Tibial nerve (tissue), 3 donors: ENCODE results near the gene ZMYND12.

Experiments used
- POLR2A ChIP-seq, 2 donors: fragments of 450-650 bp; IDR thresholded peaks; one replicate each; pipeline ENCODE4 v1.6.1; 2017; ENCODE audit warnings: antibody characterized with exemption in 2 of 2, mild to moderate bottlenecking in 2 of 2, moderate library complexity in 2 of 2
- TF ChIP-seq, protein P1 (sequence below), 5 experiments: fragments of 200-600 bp in 3 of 5; fragments of 450-650 bp in 2 of 5; sonication (generic) in 3 of 5; IDR thresholded peaks; one replicate each; pipeline ENCODE4 v1.5.1; 2016 to 2019; ENCODE audit warnings: antibody characterized with exemption in 5 of 5, mild to moderate bottlenecking in 3 of 5, moderate library complexity in 2 of 5

DNA sequence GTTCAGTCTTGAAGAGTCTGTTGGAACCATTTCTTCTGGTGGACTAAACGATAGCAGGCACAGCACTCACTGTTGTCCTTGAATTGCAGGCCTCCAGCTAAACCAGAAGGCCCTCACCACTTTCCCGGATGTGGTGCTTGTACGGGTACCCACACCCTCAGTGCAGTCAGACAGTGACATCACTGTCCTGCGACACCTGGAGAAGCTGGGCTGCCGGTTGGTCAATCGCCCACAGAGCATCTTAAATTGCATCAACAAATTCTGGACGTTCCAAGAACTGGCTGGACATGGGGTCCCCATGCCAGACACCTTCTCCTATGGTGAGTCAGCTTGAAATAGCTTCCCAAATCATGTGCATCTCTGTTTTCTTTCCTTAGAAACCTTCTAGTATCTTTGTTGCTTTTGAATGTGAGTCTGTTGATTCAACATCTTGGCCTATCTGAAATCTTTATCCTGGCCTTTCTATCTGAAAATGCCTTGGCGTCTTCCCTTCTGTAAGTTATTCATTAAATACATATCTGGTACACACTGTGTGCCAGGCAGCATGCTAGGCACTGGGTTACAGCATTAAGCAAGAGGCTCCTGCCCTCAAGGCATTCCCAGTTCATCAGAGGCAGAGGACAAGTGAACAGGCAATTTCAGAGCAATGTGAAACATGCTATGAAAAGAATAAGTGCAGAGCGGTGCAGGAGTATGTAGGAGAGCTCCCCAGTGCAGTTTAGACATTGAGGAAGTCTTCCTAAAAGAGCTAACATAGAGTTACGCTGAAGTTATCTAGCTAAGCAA is 56.3 kb downstream of the ZMYND12 start:
- TF ChIP-seq, protein P1, sequence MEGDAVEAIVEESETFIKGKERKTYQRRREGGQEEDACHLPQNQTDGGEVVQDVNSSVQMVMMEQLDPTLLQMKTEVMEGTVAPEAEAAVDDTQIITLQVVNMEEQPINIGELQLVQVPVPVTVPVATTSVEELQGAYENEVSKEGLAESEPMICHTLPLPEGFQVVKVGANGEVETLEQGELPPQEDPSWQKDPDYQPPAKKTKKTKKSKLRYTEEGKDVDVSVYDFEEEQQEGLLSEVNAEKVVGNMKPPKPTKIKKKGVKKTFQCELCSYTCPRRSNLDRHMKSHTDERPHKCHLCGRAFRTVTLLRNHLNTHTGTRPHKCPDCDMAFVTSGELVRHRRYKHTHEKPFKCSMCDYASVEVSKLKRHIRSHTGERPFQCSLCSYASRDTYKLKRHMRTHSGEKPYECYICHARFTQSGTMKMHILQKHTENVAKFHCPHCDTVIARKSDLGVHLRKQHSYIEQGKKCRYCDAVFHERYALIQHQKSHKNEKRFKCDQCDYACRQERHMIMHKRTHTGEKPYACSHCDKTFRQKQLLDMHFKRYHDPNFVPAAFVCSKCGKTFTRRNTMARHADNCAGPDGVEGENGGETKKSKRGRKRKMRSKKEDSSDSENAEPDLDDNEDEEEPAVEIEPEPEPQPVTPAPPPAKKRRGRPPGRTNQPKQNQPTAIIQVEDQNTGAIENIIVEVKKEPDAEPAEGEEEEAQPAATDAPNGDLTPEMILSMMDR (IDR thresholded peaks at IDR 0.05) = no peak
- no peak for TF ChIP-seq POLR2A (IDR thresholded peaks at IDR 0.05)
